DND-41 (cell line): Measurements from ENCODE around the gene CHMP4B.

Source experiments
- ATAC-seq: fragments of 200-7000 bp; cut with Tn5 transposase; 3 replicates; pipeline ENCODE4 v1.9.1; 2021; ENCODE audit warnings: low read depth; ENCODE audit not compliant: insufficient read depth
- DNase-seq: peaks from one replicate; pipeline ENCODE4 v3.0.0-alpha.2; 2020
- H2AFZ ChIP-seq: 2 replicates; pipeline ENCODE4 v1.6.0; 2012; ENCODE audit warnings: low read depth, low read length
- H3K27ac ChIP-seq: 2 replicates; pipeline ENCODE4 v1.5.1; 2012; ENCODE audit warnings: low read length, inconsistent platforms
- H3K27me3 ChIP-seq: fragments of 200-600 bp; sonication (generic); 2 replicates; pipeline ENCODE4 v1.6.0; 2012; ENCODE audit warnings: low read length, mild to moderate bottlenecking, inconsistent platforms; ENCODE audit not compliant: insufficient read depth, poor library complexity
- H3K36me3 ChIP-seq: 2 replicates; pipeline ENCODE4 v1.5.1; 2012; ENCODE audit warnings: low read length, inconsistent platforms; ENCODE audit not compliant: insufficient read depth
- H3K4me1 ChIP-seq: 2 replicates; pipeline ENCODE4 v1.5.1; 2012; ENCODE audit warnings: mild to moderate bottlenecking, low read length; ENCODE audit not compliant: insufficient read depth
- H3K4me2 ChIP-seq: 2 replicates; pipeline ENCODE4 v1.6.0; 2012; ENCODE audit warnings: mild to moderate bottlenecking, moderate library complexity, low read length, inconsistent platforms; ENCODE audit not compliant: insufficient read depth
- H3K4me3 ChIP-seq, 2 experiments: fragments of 200-600 bp in 1 of 2; shearing (Covaris generic) in 1 of 2; 2 replicates each; pipeline ENCODE4 v1.5.1; 2012 to 2016; ENCODE audit warnings: inconsistent platforms in 2 of 2, low read length in 2 of 2, mild to moderate bottlenecking in 2 of 2, low read depth in 1 of 2, moderate library complexity in 1 of 2
- H3K79me2 ChIP-seq: 2 replicates; pipeline ENCODE4 v1.6.0; 2012; ENCODE audit warnings: low read length, inconsistent platforms; ENCODE audit not compliant: insufficient read depth
- H3K9ac ChIP-seq: 2 replicates; pipeline ENCODE4 v1.6.0; 2012; ENCODE audit warnings: low read depth, mild to moderate bottlenecking, inconsistent platforms, low read length, moderate library complexity
- H3K9me3 ChIP-seq: 2 replicates; pipeline ENCODE4 v1.5.1; 2012; ENCODE audit warnings: low read length, moderate library complexity, mild to moderate bottlenecking, inconsistent platforms; ENCODE audit not compliant: insufficient read depth, severe bottlenecking
- H4K20me1 ChIP-seq: 2 replicates; pipeline ENCODE4 v1.6.0; 2012; ENCODE audit warnings: low read length; ENCODE audit not compliant: insufficient read depth
- EZH2 ChIP-seq: IDR thresholded peaks from 3 replicates; pipeline ENCODE4 v1.6.1; 2012; ENCODE audit warnings: borderline replicate concordance, low read depth, mild to moderate bottlenecking, moderate library complexity, low read length, inconsistent platforms; ENCODE audit not compliant: severe bottlenecking
- TF ChIP-seq, protein P1 (sequence below): IDR thresholded peaks from 2 replicates; pipeline ENCODE4 v1.5.1; 2012; ENCODE audit warnings: borderline replicate concordance, low read length, moderate library complexity, mild to moderate bottlenecking; ENCODE audit not compliant: poor library complexity, severe bottlenecking; ENCODE audit errors: extremely low read depth

CHMP4B gene

DNA sequence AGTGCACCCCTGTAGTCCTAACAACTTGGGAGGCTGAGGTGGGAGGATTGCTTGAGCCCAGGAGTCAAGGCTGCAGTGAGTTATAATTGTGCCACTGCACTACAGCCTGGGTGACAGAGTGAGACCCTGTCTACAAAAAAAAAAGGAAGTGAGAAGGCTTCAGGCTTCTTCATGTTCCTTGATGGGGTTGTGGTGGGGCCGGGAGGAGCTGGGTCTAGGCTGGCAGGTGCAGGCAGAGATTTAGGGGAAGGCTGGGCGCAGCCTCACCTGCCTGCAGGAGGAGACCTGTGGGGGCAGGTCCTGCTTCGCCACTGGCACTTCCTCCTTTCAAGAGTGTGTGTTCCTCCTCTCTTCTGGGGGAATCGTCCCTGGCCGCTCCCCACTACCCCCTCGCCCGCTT lies 63.9 kb downstream of the CHMP4B start:
- TF ChIP-seq, protein P1, sequence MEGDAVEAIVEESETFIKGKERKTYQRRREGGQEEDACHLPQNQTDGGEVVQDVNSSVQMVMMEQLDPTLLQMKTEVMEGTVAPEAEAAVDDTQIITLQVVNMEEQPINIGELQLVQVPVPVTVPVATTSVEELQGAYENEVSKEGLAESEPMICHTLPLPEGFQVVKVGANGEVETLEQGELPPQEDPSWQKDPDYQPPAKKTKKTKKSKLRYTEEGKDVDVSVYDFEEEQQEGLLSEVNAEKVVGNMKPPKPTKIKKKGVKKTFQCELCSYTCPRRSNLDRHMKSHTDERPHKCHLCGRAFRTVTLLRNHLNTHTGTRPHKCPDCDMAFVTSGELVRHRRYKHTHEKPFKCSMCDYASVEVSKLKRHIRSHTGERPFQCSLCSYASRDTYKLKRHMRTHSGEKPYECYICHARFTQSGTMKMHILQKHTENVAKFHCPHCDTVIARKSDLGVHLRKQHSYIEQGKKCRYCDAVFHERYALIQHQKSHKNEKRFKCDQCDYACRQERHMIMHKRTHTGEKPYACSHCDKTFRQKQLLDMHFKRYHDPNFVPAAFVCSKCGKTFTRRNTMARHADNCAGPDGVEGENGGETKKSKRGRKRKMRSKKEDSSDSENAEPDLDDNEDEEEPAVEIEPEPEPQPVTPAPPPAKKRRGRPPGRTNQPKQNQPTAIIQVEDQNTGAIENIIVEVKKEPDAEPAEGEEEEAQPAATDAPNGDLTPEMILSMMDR, result no peak
- TF ChIP-seq EZH2, result no peak
- Histone ChIP-seq H3K36me3 (no peaks in the 10 kb centered on the region), H3K4me3 (no peak overlapping the region), H2AFZ (no peak overlapping the region), H3K27ac (no peak overlapping the region), H3K27me3 (no peaks in the 10 kb centered on the region), H3K9ac (no peak overlapping the region), H3K4me1 (no peaks in the 10 kb centered on the region), H3K79me2 (no peaks in the 10 kb centered on the region), H3K4me2 (no peak overlapping the region), H3K9me3 (peaks cover 16% of the 10 kb centered on the region), H4K20me1 (no peaks in the 10 kb centered on the region)
- ATAC-seq, result no peak
- no peak for DNase-seq

GRCh38 chr20:33875534-33876026 lies 64.4 kb downstream of the CHMP4B start:
- no peak overlapping the region for H3K4me3 ChIP-seq
- ATAC-seq, result no peak
- H3K36me3 ChIP-seq, result no peaks in the 10 kb centered on the region
- peaks cover 18% of the 10 kb centered on the region for H3K9me3 ChIP-seq
- H3K27ac ChIP-seq, result no peak overlapping the region
- H3K4me1 ChIP-seq, result no peaks in the 10 kb centered on the region
- TF ChIP-seq, protein P1, result no peak
- TF ChIP-seq EZH2, result no peak
- no peak overlapping the region for H2AFZ ChIP-seq
- no peak for DNase-seq
- H4K20me1 ChIP-seq, result no peaks in the 10 kb centered on the region
- H3K27me3 ChIP-seq, result no peaks in the 10 kb centered on the region
- H3K79me2 ChIP-seq, result no peaks in the 10 kb centered on the region
- H3K4me2 ChIP-seq, result no peak overlapping the region
- no peak overlapping the region for H3K9ac ChIP-seq

DNA sequence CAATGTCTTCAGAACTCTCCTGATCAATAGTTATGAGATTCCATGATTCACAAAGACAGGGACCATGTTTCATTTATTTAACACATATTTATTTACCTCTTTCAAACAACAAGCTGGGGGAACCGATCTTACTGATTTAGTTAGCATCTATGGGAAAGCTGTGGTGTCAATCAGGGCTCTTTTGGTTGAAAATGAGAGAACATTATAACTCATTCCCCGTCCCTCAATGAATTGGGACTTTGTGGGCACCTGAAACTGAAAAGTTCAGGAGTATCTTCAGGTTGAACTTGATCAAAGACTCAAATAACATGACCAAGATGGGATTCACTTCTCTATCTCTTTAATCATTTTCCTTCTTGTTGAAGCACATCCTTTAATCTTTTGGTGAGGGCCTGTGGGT lies 67.4 kb downstream of the CHMP4B start:
- H3K4me1 ChIP-seq, result no peaks in the 10 kb centered on the region

More for the DNA sequence above, 67.4 kb downstream of the CHMP4B start:
- no peak overlapping the region for H2AFZ ChIP-seq
- H3K9ac ChIP-seq, result no peak overlapping the region
- no peaks in the 10 kb centered on the region for H3K27me3 ChIP-seq
- TF ChIP-seq EZH2, result no peak
- TF ChIP-seq, protein P1, result no peak
- peaks cover 18% of the 10 kb centered on the region for H3K9me3 ChIP-seq
- no peaks in the 10 kb centered on the region for H3K36me3 ChIP-seq
- no peak overlapping the region for H3K4me3 ChIP-seq
- ATAC-seq (no peak), DNase-seq (no peak)
- H3K79me2 ChIP-seq, result no peaks in the 10 kb centered on the region
- no peaks in the 10 kb centered on the region for H4K20me1 ChIP-seq
- no peak overlapping the region for H3K27ac ChIP-seq
- H3K4me2 ChIP-seq, result no peak overlapping the region
